HG03354 (cell line): Measurements from ENCODE around the gene PLCL1.

ENCODE experiments used
- ATAC-seq: cut with Tn5 transposase; IDR thresholded peaks from one replicate; pipeline ENCODE4 v1.9.1; 2021; ENCODE audit warnings: mild to moderate bottlenecking; ENCODE audit not compliant: unreplicated experiment, poor library complexity, severe bottlenecking

PLCL1 gene

GRCh38 chr2:197877038-197877437 lies 72.6 kb downstream of the PLCL1 start:
- ATAC-seq: no peak

GRCh38 chr2:197878792-197879191 lies 74.4 kb downstream of the PLCL1 start:
- ATAC-seq: no peak

GRCh38 chr2:197879812-197880408 lies 75.5 kb downstream of the PLCL1 start:
- no peak for ATAC-seq

GRCh38 chr2:197883354-197884032 lies 79.1 kb downstream of the PLCL1 start:
- ATAC-seq: no peak

- ATAC-seq: no peak
Observed at GRCh38 chr2:197884252-197884651, 79.9 kb downstream of the PLCL1 start.

GRCh38 chr2:197885126-197885525 lies 80.7 kb downstream of the PLCL1 start:
- no peak for ATAC-seq

GRCh38 chr2:197885587-197885986 lies 81.2 kb downstream of the PLCL1 start:
- no peak for ATAC-seq

GRCh38 chr2:197888321-197888720 lies 83.9 kb downstream of the PLCL1 start:
- ATAC-seq: no peak

GRCh38 chr2:197889041-197889440 lies 84.6 kb downstream of the PLCL1 start:
- peak; percentile 99 for ATAC-seq

- no peak for ATAC-seq
Observed at GRCh38 chr2:197890168-197890567, 85.8 kb downstream of the PLCL1 start.

GRCh38 chr2:197891897-197892442 lies 87.6 kb downstream of the PLCL1 start:
- no peak for ATAC-seq

- ATAC-seq: no peak
Observed at GRCh38 chr2:197893403-197894177, 89.2 kb downstream of the PLCL1 start.

- no peak for ATAC-seq
Observed at GRCh38 chr2:197894751-197895274, 90.4 kb downstream of the PLCL1 start.

- no peak for ATAC-seq
Observed at GRCh38 chr2:197897960-197898678, 93.7 kb downstream of the PLCL1 start.

- ATAC-seq: no peak
Observed at GRCh38 chr2:197904446-197904845, 100.1 kb downstream of the PLCL1 start.

GRCh38 chr2:197908156-197908555 lies 103.8 kb downstream of the PLCL1 start:
- no peak for ATAC-seq

GRCh38 chr2:197908990-197909776 lies 104.8 kb downstream of the PLCL1 start:
- no peak for ATAC-seq

- ATAC-seq: no peak
Observed at GRCh38 chr2:197911667-197912066, 107.3 kb downstream of the PLCL1 start.

- ATAC-seq: no peak
Observed at GRCh38 chr2:197913084-197913483, 108.7 kb downstream of the PLCL1 start.
